Neural crest cell (in vitro differentiated cells): ENCODE results near the gene LY9. TPM values are rescaled to one million over a fixed set of nuclear protein-coding genes. Genes with fewer than 3 reads are reported as not detected.

Source experiments
- DNase-seq: peaks from one replicate; pipeline ENCODE4 v3.0.0; 2021; ENCODE audit warnings: low read depth, mixed read lengths, low spot score
- H3K27ac Mint-ChIP-seq: one replicate; pipeline ENCODE4 v1.8.0; 2021; ENCODE audit warnings: mild to moderate bottlenecking, mixed read lengths; ENCODE audit not compliant: unreplicated experiment
- H3K27me3 Mint-ChIP-seq: 2 replicates; pipeline ENCODE4 v1.8.0; 2021; ENCODE audit warnings: low read depth, mild to moderate bottlenecking, mixed read lengths
- H3K36me3 Mint-ChIP-seq: 2 replicates; pipeline ENCODE4 v1.8.0; 2021; ENCODE audit warnings: low read depth, mild to moderate bottlenecking, mixed read lengths
- H3K4me1 Mint-ChIP-seq: 2 replicates; pipeline ENCODE4 v1.8.0; 2021; ENCODE audit warnings: mixed read lengths
- H3K4me3 Mint-ChIP-seq: one replicate; pipeline ENCODE4 v1.8.0; 2021; ENCODE audit warnings: mild to moderate bottlenecking, mixed read lengths
- H3K9me3 Mint-ChIP-seq: 2 replicates; pipeline ENCODE4 v1.8.0; 2021; ENCODE audit warnings: mixed read lengths
- CTCF ChIP-seq: fragments of 200-600 bp; sonication (generic); conservative IDR thresholded peaks from 2 replicates; pipeline ENCODE4 v1.5.0; 2021; ENCODE audit warnings: antibody characterized with exemption, mild to moderate bottlenecking
- total RNA-seq: library from RNA; stranded (reverse); gene quantifications from 2 replicates; pipeline ENCODE4 v1.2.1, GENCODE V29; 2021

Gene LY9
- total RNA-seq, 1 donor from 2014 or later: not detected

GRCh38 chr1:160789051-160789701 is 6.8 kb upstream of the LY9 start:
- Mint-ChIP-seq H3K27ac (no peak overlapping the region), H3K4me1 (no peaks in the 10 kb centered on the region), H3K36me3 (no peaks in the 10 kb centered on the region), H3K27me3 (peaks cover 5% of the 10 kb centered on the region), H3K9me3 (no peaks in the 10 kb centered on the region), H3K4me3 (no peak overlapping the region)
- no peak for DNase-seq
- no peak for TF ChIP-seq CTCF

GRCh38 chr1:160789702-160790611 is 6.0 kb upstream of the LY9 start:
- H3K36me3 Mint-ChIP-seq: no peaks in the 10 kb centered on the region
- TF ChIP-seq CTCF: no peak
- no peaks in the 10 kb centered on the region for H3K4me1 Mint-ChIP-seq

GRCh38 chr1:160794376-160794775 is 1.6 kb upstream of the LY9 start:
- no peak for DNase-seq
- TF ChIP-seq CTCF: no peak
- H3K9me3 Mint-ChIP-seq: no peaks in the 10 kb centered on the region
- H3K27me3 Mint-ChIP-seq: no peaks in the 10 kb centered on the region
- H3K27ac Mint-ChIP-seq: no peak overlapping the region
- no peak overlapping the region for H3K4me3 Mint-ChIP-seq
- H3K36me3 Mint-ChIP-seq: no peaks in the 10 kb centered on the region
- no peaks in the 10 kb centered on the region for H3K4me1 Mint-ChIP-seq

More at GRCh38 chr1:160789702-160790611, 6.0 kb upstream of the LY9 start:
- Mint-ChIP-seq H3K9me3 (no peaks in the 10 kb centered on the region), H3K27me3 (peaks cover 3% of the 10 kb centered on the region), H3K27ac (no peak overlapping the region), H3K4me3 (no peak overlapping the region)
- DNase-seq: no peak

GRCh38 chr1:160797271-160797709 is 1.3 kb downstream of the LY9 start:
- Mint-ChIP-seq H3K4me1 (no peaks in the 10 kb centered on the region), H3K27ac (peak overlapping the region; percentile 35), H3K4me3 (no peak overlapping the region), H3K9me3 (no peaks in the 10 kb centered on the region), H3K27me3 (no peaks in the 10 kb centered on the region), H3K36me3 (no peaks in the 10 kb centered on the region)
- TF ChIP-seq CTCF: no peak
- DNase-seq: no peak

- H3K36me3 Mint-ChIP-seq: no peaks in the 10 kb centered on the region
Measured at GRCh38 chr1:160797861-160798273, 1.9 kb downstream of the LY9 start.

More at GRCh38 chr1:160797861-160798273, 1.9 kb downstream of the LY9 start:
- no peak overlapping the region for H3K27ac Mint-ChIP-seq
- no peaks in the 10 kb centered on the region for H3K9me3 Mint-ChIP-seq
- H3K4me3 Mint-ChIP-seq: no peak overlapping the region
- no peak for DNase-seq
- H3K4me1 Mint-ChIP-seq: no peaks in the 10 kb centered on the region
- TF ChIP-seq CTCF: no peak
- H3K27me3 Mint-ChIP-seq: no peaks in the 10 kb centered on the region
